ENCODE measurements around the gene P3H3. TPM values are rescaled to one million over a fixed set of nuclear protein-coding genes. Genes with fewer than 3 reads are reported as not detected.

P3H3 gene
- total and polyA plus RNA-seq, 9 of the 15 experiments (the other 6 are each of a cell fraction or from before 2014, with no cell fraction given) = 0.03 to 15.0 (median 4.8) TPM

DNA sequence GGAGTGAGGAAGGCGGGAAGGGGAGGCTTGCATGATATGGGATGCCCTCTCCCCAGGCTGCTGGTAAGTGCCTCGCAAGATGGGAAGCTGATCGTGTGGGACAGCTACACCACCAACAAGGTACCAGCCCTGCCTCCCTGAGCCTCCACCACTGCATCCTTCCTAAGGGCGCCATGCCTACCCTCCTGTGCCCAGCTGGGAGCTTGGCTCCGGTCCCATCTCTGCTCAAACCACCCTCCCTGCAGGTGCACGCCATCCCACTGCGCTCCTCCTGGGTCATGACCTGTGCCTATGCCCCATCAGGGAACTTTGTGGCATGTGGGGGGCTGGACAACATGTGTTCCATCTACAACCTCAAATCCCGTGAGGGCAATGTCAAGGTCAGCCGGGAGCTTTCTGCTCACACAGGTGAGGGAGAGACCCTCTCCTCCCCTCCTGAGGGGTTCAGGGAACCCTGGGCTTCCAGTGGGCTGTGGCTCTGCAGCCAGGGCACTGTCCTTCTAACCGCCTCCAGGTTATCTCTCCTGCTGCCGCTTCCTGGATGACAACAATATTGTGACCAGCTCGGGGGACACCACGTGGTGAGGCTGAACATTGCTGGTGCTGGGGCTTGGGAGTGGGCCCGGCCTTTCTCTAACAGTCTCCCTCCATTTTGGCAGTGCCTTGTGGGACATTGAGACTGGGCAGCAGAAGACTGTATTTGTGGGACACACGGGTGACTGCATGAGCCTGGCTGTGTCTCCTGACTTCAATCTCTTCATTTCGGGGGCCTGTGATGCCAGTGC is 15.1 kb downstream of the P3H3 start (continued):
- TF ChIP-seq, protein P1, sequence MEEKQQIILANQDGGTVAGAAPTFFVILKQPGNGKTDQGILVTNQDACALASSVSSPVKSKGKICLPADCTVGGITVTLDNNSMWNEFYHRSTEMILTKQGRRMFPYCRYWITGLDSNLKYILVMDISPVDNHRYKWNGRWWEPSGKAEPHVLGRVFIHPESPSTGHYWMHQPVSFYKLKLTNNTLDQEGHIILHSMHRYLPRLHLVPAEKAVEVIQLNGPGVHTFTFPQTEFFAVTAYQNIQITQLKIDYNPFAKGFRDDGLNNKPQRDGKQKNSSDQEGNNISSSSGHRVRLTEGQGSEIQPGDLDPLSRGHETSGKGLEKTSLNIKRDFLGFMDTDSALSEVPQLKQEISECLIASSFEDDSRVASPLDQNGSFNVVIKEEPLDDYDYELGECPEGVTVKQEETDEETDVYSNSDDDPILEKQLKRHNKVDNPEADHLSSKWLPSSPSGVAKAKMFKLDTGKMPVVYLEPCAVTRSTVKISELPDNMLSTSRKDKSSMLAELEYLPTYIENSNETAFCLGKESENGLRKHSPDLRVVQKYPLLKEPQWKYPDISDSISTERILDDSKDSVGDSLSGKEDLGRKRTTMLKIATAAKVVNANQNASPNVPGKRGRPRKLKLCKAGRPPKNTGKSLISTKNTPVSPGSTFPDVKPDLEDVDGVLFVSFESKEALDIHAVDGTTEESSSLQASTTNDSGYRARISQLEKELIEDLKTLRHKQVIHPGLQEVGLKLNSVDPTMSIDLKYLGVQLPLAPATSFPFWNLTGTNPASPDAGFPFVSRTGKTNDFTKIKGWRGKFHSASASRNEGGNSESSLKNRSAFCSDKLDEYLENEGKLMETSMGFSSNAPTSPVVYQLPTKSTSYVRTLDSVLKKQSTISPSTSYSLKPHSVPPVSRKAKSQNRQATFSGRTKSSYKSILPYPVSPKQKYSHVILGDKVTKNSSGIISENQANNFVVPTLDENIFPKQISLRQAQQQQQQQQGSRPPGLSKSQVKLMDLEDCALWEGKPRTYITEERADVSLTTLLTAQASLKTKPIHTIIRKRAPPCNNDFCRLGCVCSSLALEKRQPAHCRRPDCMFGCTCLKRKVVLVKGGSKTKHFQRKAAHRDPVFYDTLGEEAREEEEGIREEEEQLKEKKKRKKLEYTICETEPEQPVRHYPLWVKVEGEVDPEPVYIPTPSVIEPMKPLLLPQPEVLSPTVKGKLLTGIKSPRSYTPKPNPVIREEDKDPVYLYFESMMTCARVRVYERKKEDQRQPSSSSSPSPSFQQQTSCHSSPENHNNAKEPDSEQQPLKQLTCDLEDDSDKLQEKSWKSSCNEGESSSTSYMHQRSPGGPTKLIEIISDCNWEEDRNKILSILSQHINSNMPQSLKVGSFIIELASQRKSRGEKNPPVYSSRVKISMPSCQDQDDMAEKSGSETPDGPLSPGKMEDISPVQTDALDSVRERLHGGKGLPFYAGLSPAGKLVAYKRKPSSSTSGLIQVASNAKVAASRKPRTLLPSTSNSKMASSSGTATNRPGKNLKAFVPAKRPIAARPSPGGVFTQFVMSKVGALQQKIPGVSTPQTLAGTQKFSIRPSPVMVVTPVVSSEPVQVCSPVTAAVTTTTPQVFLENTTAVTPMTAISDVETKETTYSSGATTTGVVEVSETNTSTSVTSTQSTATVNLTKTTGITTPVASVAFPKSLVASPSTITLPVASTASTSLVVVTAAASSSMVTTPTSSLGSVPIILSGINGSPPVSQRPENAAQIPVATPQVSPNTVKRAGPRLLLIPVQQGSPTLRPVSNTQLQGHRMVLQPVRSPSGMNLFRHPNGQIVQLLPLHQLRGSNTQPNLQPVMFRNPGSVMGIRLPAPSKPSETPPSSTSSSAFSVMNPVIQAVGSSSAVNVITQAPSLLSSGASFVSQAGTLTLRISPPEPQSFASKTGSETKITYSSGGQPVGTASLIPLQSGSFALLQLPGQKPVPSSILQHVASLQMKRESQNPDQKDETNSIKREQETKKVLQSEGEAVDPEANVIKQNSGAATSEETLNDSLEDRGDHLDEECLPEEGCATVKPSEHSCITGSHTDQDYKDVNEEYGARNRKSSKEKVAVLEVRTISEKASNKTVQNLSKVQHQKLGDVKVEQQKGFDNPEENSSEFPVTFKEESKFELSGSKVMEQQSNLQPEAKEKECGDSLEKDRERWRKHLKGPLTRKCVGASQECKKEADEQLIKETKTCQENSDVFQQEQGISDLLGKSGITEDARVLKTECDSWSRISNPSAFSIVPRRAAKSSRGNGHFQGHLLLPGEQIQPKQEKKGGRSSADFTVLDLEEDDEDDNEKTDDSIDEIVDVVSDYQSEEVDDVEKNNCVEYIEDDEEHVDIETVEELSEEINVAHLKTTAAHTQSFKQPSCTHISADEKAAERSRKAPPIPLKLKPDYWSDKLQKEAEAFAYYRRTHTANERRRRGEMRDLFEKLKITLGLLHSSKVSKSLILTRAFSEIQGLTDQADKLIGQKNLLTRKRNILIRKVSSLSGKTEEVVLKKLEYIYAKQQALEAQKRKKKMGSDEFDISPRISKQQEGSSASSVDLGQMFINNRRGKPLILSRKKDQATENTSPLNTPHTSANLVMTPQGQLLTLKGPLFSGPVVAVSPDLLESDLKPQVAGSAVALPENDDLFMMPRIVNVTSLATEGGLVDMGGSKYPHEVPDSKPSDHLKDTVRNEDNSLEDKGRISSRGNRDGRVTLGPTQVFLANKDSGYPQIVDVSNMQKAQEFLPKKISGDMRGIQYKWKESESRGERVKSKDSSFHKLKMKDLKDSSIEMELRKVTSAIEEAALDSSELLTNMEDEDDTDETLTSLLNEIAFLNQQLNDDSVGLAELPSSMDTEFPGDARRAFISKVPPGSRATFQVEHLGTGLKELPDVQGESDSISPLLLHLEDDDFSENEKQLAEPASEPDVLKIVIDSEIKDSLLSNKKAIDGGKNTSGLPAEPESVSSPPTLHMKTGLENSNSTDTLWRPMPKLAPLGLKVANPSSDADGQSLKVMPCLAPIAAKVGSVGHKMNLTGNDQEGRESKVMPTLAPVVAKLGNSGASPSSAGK (IDR thresholded peaks at IDR 0.05) = peak; percentile 66
- TF ChIP-seq, protein P2, sequence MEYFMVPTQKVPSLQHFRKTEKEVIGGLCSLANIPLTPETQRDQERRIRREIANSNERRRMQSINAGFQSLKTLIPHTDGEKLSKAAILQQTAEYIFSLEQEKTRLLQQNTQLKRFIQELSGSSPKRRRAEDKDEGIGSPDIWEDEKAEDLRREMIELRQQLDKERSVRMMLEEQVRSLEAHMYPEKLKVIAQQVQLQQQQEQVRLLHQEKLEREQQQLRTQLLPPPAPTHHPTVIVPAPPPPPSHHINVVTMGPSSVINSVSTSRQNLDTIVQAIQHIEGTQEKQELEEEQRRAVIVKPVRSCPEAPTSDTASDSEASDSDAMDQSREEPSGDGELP (CRISPR knock-in tag; IDR thresholded peaks at IDR 0.05; ENCODE audit: borderline replicate concordance) = peak; percentile 14; the same call in 1 of the 2 replicates
- TF ChIP-seq RAD51 (IDR thresholded peaks at IDR 0.05; ENCODE audit: borderline replicate concordance, low read depth) (peak; percentile 36; the same call in 1 of the 2 replicates), FOXJ3 (CRISPR knock-in tag; IDR thresholded peaks at IDR 0.05) (no peak), RBM22 (IDR thresholded peaks at IDR 0.05; ENCODE audit: low read depth, low read length, poor library complexity, severe bottlenecking) (no peak), SPI1 (IDR thresholded peaks at IDR 0.05; ENCODE audit: borderline replicate concordance, low read depth, low read length) (no peak), ZNF584 (CRISPR knock-in tag; IDR thresholded peaks at IDR 0.05; ENCODE audit: low read depth) (no peak)
- TF ChIP-seq, protein P3, sequence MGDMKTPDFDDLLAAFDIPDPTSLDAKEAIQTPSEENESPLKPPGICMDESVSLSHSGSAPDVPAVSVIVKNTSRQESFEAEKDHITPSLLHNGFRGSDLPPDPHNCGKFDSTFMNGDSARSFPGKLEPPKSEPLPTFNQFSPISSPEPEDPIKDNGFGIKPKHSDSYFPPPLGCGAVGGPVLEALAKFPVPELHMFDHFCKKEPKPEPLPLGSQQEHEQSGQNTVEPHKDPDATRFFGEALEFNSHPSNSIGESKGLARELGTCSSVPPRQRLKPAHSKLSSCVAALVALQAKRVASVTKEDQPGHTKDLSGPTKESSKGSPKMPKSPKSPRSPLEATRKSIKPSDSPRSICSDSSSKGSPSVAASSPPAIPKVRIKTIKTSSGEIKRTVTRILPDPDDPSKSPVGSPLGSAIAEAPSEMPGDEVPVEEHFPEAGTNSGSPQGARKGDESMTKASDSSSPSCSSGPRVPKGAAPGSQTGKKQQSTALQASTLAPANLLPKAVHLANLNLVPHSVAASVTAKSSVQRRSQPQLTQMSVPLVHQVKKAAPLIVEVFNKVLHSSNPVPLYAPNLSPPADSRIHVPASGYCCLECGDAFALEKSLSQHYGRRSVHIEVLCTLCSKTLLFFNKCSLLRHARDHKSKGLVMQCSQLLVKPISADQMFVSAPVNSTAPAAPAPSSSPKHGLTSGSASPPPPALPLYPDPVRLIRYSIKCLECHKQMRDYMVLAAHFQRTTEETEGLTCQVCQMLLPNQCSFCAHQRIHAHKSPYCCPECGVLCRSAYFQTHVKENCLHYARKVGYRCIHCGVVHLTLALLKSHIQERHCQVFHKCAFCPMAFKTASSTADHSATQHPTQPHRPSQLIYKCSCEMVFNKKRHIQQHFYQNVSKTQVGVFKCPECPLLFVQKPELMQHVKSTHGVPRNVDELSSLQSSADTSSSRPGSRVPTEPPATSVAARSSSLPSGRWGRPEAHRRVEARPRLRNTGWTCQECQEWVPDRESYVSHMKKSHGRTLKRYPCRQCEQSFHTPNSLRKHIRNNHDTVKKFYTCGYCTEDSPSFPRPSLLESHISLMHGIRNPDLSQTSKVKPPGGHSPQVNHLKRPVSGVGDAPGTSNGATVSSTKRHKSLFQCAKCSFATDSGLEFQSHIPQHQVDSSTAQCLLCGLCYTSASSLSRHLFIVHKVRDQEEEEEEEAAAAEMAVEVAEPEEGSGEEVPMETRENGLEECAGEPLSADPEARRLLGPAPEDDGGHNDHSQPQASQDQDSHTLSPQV (IDR thresholded peaks at IDR 0.05) = peak; percentile 58

All from K562 (cell line).